ENCODE measurements around the gene COG7.
"Not testable (repeated sequence)": the region's sequence is repeated elsewhere in the genome, so short reads cannot be mapped to it uniquely, and the experiment has no call there.

The COG7 gene

DNA sequence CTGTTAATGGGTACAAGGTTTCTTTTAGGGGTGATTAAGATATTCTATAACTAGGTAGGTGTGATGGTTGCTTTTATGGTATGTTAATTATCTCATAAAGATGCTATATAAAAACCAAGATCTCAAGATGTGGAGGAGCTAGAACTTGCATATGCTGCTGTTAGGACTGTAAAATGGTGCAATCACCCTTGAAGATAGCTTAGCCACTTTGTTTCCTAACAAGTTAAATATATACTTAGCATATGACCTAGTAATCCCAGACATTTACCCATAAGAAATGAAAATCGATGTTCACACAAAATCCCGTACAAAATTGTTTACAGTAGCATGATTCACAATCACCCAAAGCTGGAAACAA is 32.2 kb upstream of the COG7 start:
- FAIRE-seq (no peak), DNase-seq (ENCODE audit: insufficient read length, low spot score) (no peak)
- TF ChIP-seq, protein P1, sequence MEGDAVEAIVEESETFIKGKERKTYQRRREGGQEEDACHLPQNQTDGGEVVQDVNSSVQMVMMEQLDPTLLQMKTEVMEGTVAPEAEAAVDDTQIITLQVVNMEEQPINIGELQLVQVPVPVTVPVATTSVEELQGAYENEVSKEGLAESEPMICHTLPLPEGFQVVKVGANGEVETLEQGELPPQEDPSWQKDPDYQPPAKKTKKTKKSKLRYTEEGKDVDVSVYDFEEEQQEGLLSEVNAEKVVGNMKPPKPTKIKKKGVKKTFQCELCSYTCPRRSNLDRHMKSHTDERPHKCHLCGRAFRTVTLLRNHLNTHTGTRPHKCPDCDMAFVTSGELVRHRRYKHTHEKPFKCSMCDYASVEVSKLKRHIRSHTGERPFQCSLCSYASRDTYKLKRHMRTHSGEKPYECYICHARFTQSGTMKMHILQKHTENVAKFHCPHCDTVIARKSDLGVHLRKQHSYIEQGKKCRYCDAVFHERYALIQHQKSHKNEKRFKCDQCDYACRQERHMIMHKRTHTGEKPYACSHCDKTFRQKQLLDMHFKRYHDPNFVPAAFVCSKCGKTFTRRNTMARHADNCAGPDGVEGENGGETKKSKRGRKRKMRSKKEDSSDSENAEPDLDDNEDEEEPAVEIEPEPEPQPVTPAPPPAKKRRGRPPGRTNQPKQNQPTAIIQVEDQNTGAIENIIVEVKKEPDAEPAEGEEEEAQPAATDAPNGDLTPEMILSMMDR (IDR thresholded peaks at IDR 0.05; ENCODE audit: insufficient read depth, missing control alignments), result no peak

DNA sequence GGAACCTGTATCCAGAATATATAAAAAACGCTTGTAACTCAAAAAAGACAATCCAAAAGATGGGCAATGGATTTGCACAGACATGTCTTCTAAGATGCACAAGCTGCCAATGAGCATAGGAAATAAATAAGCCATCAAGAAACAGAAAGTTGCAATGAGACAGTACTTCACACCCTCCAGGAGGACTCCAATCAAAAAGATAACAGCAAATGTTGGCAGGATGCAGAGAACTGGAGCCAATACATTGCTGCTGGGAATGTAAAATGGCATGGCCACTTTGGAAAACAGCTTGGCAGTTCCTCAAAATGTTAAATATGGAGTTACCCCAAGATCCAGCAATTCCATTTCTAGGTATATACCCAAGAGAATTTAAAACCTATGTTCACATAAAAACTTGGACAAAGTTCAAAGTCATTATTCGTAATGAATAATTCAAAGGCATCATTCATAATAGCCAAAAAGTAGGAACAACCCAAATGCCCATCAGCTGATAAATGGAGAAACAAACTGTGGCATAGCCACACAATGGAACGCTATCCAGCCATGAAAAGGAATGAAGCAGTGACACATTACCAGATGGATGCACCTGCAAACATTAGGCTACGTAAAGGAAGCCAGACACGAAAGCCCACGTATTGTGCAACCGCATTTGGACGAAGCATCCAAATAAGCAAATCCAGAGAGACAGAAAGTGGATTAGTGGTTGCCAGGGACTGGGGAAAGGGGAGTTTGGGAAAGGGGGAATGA is 31.7 kb upstream of the COG7 start:
- FAIRE-seq (no peak), DNase-seq (ENCODE audit: insufficient read length, low spot score) (no peak)
- TF ChIP-seq, protein P1 (IDR thresholded peaks at IDR 0.05; ENCODE audit: insufficient read depth, missing control alignments), result no peak

DNA sequence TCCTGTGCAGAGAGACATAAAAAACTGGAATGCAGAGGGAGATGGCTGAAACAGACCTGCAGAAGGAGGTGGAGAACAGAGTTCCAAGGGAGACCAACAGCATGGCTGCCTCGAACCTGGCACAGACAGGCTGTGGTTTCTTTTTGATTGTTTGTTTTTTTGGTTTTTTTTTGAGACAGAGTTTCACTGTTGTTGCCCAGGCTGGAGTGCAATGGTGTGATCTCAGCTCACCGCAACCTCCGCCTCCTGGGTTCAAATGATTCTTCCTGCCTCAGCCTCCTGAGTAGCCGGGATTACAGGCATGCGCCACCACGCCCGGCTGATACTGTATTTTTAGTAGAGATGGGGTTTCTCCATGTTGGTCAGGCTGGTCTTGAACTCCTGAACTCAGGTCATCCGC is 30.5 kb upstream of the COG7 start:
- not testable (repeated sequence) for FAIRE-seq; DNase-seq (ENCODE audit: insufficient read length, low spot score)

DNA sequence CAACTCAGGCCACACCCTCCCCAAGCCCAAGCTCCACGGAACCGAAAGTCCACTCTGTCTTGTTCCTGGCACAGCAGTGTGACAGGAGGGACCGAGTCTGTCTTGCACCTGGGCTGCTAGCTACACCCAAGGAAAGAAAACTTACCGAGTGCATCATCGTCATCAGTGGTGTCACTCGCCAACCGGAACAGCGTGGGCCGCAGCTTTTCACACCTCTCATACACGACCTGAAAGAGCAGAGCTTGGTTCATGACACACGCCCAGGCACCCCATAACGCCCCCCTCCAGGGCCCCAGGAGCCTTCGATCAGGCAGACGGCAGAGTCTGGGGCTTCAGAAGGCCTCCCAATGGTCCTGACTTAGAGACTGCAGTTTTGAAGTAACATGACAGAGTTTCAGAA is 29.8 kb upstream of the COG7 start:
- FAIRE-seq (no peak), DNase-seq (ENCODE audit: insufficient read length, low spot score) (no peak)
- TF ChIP-seq, protein P1 (IDR thresholded peaks at IDR 0.05; ENCODE audit: insufficient read depth, missing control alignments), result no peak

DNA sequence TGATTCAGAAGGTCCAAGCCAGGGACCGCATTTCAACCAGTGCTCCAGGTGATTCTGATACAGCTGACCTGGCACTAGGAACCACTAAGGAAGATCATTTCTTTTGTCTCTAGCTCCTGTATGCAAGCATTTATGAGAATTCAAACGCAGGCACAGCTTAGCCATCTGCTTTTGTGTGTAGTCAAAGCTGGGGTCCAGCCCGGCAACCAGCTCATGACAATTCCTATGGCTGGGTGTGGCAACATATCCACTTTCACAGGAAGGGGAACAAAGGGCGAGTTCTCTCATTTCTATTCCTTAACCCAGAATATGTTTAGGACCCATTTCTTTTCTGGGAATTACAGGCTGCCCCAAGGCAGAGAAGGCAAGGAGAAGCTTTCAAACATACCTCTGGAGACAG is 27.3 kb upstream of the COG7 start:
- DNase-seq (ENCODE audit: insufficient read length, low spot score) (no peak), FAIRE-seq (no peak)
- TF ChIP-seq, protein P1 (IDR thresholded peaks at IDR 0.05; ENCODE audit: insufficient read depth, missing control alignments), result no peak

DNA sequence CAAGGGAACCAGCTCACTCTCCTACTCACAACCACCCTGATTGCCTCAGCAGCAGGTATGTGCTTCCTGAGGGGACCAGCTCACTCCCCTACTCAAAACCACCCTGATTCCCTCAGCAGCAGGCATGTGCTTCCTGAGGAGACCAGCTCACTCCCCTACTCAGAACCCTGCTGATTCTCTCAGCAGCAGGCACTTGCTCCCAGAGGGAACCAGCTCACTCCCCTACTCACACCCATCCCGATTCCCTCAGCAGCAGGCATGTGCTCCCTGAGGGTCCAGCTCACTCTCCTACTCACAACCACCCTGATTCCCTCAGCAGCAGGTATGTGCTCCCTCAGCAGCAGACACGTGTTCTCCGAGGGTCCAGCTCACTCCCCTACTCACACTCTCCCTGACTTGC is 26.1 kb upstream of the COG7 start:
- DNase-seq (ENCODE audit: insufficient read length, low spot score) (no peak), FAIRE-seq (no peak)
- TF ChIP-seq, protein P1 (IDR thresholded peaks at IDR 0.05; ENCODE audit: insufficient read depth, missing control alignments), result no peak

DNA sequence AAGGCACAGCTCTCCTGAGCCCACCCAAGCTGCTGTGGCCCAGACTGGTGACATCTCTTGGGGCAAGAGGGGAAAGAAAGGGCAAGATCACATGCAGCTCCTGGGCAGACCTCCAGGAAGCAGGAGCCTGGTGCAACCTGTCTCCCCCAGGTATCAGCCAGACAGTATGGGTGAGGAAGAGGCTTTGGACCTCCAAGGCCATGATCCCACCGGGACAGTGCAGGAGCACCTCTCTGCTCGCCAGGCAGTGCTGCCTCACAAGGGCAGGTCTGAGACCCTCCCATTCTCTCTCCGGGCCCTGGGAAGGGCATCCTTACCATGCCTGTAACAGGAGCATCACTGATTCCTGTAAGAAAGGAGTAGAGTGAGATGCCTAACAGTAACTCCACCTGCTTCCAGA is 25.6 kb upstream of the COG7 start:
- TF ChIP-seq, protein P1 (IDR thresholded peaks at IDR 0.05; ENCODE audit: insufficient read depth, missing control alignments), result no peak
- DNase-seq (ENCODE audit: insufficient read length, low spot score) (no peak), FAIRE-seq (no peak)

DNA sequence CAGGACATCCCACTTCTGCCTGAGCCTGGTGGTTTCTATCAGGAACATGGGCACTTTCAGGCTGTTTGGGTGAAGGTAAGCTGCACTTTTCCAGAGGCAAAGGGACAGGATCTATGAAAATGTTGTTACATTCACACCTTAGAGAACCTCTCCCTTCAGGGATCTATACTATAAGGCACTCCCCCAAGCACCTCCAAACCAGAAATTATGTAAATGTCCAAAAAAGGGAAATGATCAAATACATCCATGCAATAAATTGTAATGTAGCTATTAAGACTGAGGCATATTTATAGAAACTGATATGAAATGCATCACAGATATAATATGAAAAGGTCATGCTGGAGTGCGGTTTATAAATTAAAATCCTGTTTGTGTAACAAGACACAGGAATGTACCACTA is 23.3 kb upstream of the COG7 start:
- TF ChIP-seq, protein P1 (IDR thresholded peaks at IDR 0.05; ENCODE audit: insufficient read depth, missing control alignments), result no peak
- DNase-seq (ENCODE audit: insufficient read length, low spot score) (no peak), FAIRE-seq (no peak)

Measured in D721Med (cell line).